HG02943 (cell line): ENCODE data around the gene TMEM121.

Source experiments
- ATAC-seq: cut with Tn5 transposase; IDR thresholded peaks from one replicate; pipeline ENCODE4 v1.9.1; 2021; ENCODE audit warnings: mild to moderate bottlenecking, low read depth, moderate library complexity; ENCODE audit not compliant: unreplicated experiment

Gene TMEM121

GRCh38 chr14:105497671-105498429 is 28.5 kb upstream of the TMEM121 start:
- no peak for ATAC-seq

GRCh38 chr14:105498430-105499255 is 27.7 kb upstream of the TMEM121 start:
- no peak for ATAC-seq

- no peak for ATAC-seq
Measured at GRCh38 chr14:105499256-105500035, 26.9 kb upstream of the TMEM121 start.

GRCh38 chr14:105500036-105500725 is 26.2 kb upstream of the TMEM121 start:
- ATAC-seq = no peak

- ATAC-seq = no peak
Measured at GRCh38 chr14:105500726-105501101, 25.7 kb upstream of the TMEM121 start.

- ATAC-seq = no peak
Measured at GRCh38 chr14:105501504-105502291, 24.7 kb upstream of the TMEM121 start.

GRCh38 chr14:105502446-105503295 is 23.7 kb upstream of the TMEM121 start:
- ATAC-seq = no peak

- ATAC-seq = no peak
Measured at GRCh38 chr14:105503296-105503640, 23.1 kb upstream of the TMEM121 start.

- ATAC-seq = no peak
Measured at GRCh38 chr14:105503935-105504692, 22.3 kb upstream of the TMEM121 start.

- no peak for ATAC-seq
Measured at GRCh38 chr14:105505101-105505500, 21.3 kb upstream of the TMEM121 start.

- ATAC-seq = no peak
Measured at GRCh38 chr14:105507247-105507646, 19.1 kb upstream of the TMEM121 start.

- no peak for ATAC-seq
Measured at GRCh38 chr14:105508069-105508468, 18.3 kb upstream of the TMEM121 start.

- ATAC-seq = no peak
Measured at GRCh38 chr14:105508601-105509000, 17.8 kb upstream of the TMEM121 start.

- ATAC-seq = no peak
Measured at GRCh38 chr14:105517096-105517495, 9.3 kb upstream of the TMEM121 start.

GRCh38 chr14:105519946-105520698 is 6.3 kb upstream of the TMEM121 start:
- no peak for ATAC-seq

- no peak for ATAC-seq
Measured at GRCh38 chr14:105525326-105525725, 1.1 kb upstream of the TMEM121 start.

GRCh38 chr14:105526776-105527380 is 495 bp downstream of the TMEM121 start:
- no peak for ATAC-seq
